PC-3 (cell line): ENCODE results near the gene TMX2. TPM values are rescaled to one million over a fixed set of nuclear protein-coding genes. Genes with fewer than 3 reads are reported as not detected.
A peak's percentile ranks its signal among the peaks of the same experiment; 100 is the strongest.

Experiments
- ATAC-seq: fragments of 200-7000 bp; cut with Tn5 transposase; 2 replicates; pipeline ENCODE4 v1.9.1; 2020; ENCODE audit warnings: mild to moderate bottlenecking, moderate library complexity
- BruUV-seq: library from RNA; stranded (reverse); fragments of 400-500 nt; replicated peaks from 2 replicates; lab custom pipeline; 2021; lab: Mats Ljungman, UMichigan
- CTCF ChIA-PET: fragments of 300-600 bp; sonication (Branson Sonifier 250); formaldehyde crosslinking; loops from one replicate; lab custom pipeline; 2022; ENCODE audit warnings: antibody characterized with exemption; lab: Charles Lee
- POLR2A ChIA-PET: fragments of 300-600 bp; sonication (Branson Sonifier 250); formaldehyde crosslinking; loops from one replicate; lab custom pipeline; 2022; ENCODE audit warnings: antibody characterized with exemption; ENCODE audit not compliant: unreplicated experiment; lab: Charles Lee
- DNase-seq: peaks from one replicate; pipeline ENCODE4 v3.0.0-alpha.2; 2015
- H2AFZ ChIP-seq: fragments of 300-600 bp; sonication (generic); 2 replicates; pipeline ENCODE4 v1.6.0; 2016; ENCODE audit warnings: antibody characterized with exemption, low read length
- H3F3A ChIP-seq: fragments of 300-600 bp; sonication (generic); one replicate; pipeline ENCODE4 v1.6.0; 2017; ENCODE audit warnings: antibody characterized with exemption, low read length, control low read depth, mild to moderate bottlenecking; ENCODE audit not compliant: unreplicated experiment
- H3K27ac ChIP-seq: fragments of 300-600 bp; sonication (generic); 2 replicates; pipeline ENCODE4 v1.5.1; 2016; ENCODE audit warnings: mild to moderate bottlenecking, low read length
- H3K27me3 ChIP-seq: fragments of 300-600 bp; sonication (generic); 2 replicates; pipeline ENCODE4 v1.6.1; 2016; ENCODE audit warnings: low read length, mixed read lengths
- H3K36me3 ChIP-seq: fragments of 300-600 bp; sonication (generic); 2 replicates; pipeline ENCODE4 v1.6.1; 2016; ENCODE audit warnings: low read depth, mixed run types, low read length, mixed read lengths
- H3K4me1 ChIP-seq: fragments of 300-600 bp; sonication (generic); 2 replicates; pipeline ENCODE4 v1.5.1; 2016; ENCODE audit warnings: low read length; ENCODE audit not compliant: insufficient read depth
- H3K4me2 ChIP-seq: fragments of 300-600 bp; sonication (generic); 2 replicates; pipeline ENCODE4 v1.6.0; 2016; ENCODE audit warnings: low read length
- H3K4me3 ChIP-seq: fragments of 300-600 bp; sonication (generic); 2 replicates; pipeline ENCODE4 v1.5.1; 2016; ENCODE audit warnings: mild to moderate bottlenecking, low read length, mixed read lengths
- H3K79me2 ChIP-seq: fragments of 300-600 bp; sonication (generic); 2 replicates; pipeline ENCODE4 v1.6.1; 2017; ENCODE audit warnings: low read length, mixed read lengths
- H3K9ac ChIP-seq: fragments of 300-600 bp; sonication (generic); 2 replicates; pipeline ENCODE4 v1.6.0; 2016; ENCODE audit warnings: mild to moderate bottlenecking, low read length
- H3K9me2 ChIP-seq: fragments of 300-600 bp; sonication (generic); replicated peaks from 2 replicates; pipeline ENCODE4 v1.6.1; 2016; ENCODE audit warnings: mixed run types, low read length, mixed read lengths
- H3K9me3 ChIP-seq: fragments of 300-600 bp; sonication (generic); 2 replicates; pipeline ENCODE4 v1.6.1; 2016; ENCODE audit warnings: low read length, mixed read lengths
- H4K20me1 ChIP-seq: fragments of 300-600 bp; sonication (generic); 2 replicates; pipeline ENCODE4 v1.6.1; 2016; ENCODE audit warnings: low read length, mixed read lengths
- EZH2 ChIP-seq: fragments of 300-600 bp; sonication (generic); IDR thresholded peaks from one replicate; pipeline ENCODE4 v1.6.1; 2017; ENCODE audit warnings: antibody characterized with exemption, mild to moderate bottlenecking, low read length; ENCODE audit not compliant: unreplicated experiment
- EZH2phosphoT487 ChIP-seq: fragments of 300-600 bp; sonication (generic); IDR thresholded peaks from 2 replicates; pipeline ENCODE4 v1.6.1; 2018; ENCODE audit warnings: mild to moderate bottlenecking, antibody characterized with exemption, low read length, borderline replicate concordance
- intact Hi-C: fragments of 100-400 bp; cut with micrococcal nuclease; formaldehyde crosslinking; loops from 2 replicates; pipeline ENCODE4 v1.9.0; 2023
- total RNA-seq: library from RNA; depleted of rRNA; stranded (reverse); fragments of >200 nt; gene quantifications from 2 replicates; pipeline ENCODE4 v1.2.3, GENCODE V29; 2014
- TF ChIP-seq, protein P1 (sequence below): fragments of 300-600 bp; sonication (generic); conservative IDR thresholded peaks from 2 replicates; pipeline ENCODE4 v1.5.1; 2017; ENCODE audit warnings: antibody characterized with exemption, low read depth, mild to moderate bottlenecking, low read length

The TMX2 gene
- total RNA-seq, 1 experiment from 2014 or later = 241 TPM

DNA sequence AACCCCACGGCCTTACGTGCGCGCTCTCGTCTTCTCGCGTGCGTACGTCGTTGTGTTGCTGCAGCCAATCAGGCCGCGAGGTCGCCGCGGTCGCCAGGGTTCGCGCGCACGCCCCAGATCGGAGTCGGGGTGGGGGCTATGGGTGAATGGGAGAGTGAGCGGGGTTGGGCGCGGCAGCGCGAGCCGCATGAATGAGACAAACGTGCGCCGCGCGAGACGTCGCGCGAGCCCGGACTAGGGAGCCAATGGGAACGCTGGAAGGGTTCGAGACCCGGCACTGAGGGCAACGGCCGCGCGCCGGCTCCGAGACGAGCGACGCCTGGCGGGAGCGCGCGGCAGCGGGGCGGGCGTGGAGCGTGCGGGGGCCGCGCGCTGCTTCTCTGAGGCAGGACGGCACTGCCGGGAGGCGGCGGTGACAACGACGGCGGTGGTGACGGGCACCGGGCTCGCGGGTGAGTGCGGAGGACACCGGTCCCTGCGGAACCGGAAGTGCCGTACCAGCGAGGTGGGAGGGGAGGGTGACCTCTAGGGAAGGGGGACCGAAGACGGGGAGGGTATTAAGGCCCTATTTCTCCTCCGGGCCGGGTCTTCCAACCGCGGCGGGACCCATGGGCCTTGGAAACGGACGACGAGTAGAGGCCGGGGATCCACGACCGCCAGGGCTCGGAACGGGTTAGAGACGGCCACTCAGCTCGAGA, 44.5 kb upstream of the TMX2 start, which contains the start of gene ZDHHC5:
ZDHHC5 (plus strand) TSS at position 379 of the 698 bp plus-strand sequence. CDS start 4,977 bp downstream, outside the sequence.
- Histone ChIP-seq H3K9me2 (no peaks in the 10 kb centered on the region), H3K27me3 (no peaks in the 10 kb centered on the region), H2AFZ (peak within 1 kb of the TSS; percentile 80), H4K20me1 (peaks cover 9% of the 10 kb centered on the region; the same call in 1 of the 2 replicates), H3K4me1 (peaks cover 16% of the 10 kb centered on the region), H3K79me2 (peaks cover 49% of the 10 kb centered on the region), H3K4me2 (peak within 1 kb of the TSS; percentile 94), H3K36me3 (peaks cover 12% of the 10 kb centered on the region), H3K9ac (peak within 1 kb of the TSS; percentile 93), H3K4me3 (peak within 1 kb of the TSS; percentile 97), H3K9me3 (no peaks in the 10 kb centered on the region), H3F3A (no peaks in the 10 kb centered on the region), H3K27ac (peak within 1 kb of the TSS; percentile 88)
- POLR2A ChIA-PET = no interaction called here
- TF ChIP-seq EZH2phosphoT487 (peak; percentile 92), EZH2 (no peak)
- TF ChIP-seq, protein P1, sequence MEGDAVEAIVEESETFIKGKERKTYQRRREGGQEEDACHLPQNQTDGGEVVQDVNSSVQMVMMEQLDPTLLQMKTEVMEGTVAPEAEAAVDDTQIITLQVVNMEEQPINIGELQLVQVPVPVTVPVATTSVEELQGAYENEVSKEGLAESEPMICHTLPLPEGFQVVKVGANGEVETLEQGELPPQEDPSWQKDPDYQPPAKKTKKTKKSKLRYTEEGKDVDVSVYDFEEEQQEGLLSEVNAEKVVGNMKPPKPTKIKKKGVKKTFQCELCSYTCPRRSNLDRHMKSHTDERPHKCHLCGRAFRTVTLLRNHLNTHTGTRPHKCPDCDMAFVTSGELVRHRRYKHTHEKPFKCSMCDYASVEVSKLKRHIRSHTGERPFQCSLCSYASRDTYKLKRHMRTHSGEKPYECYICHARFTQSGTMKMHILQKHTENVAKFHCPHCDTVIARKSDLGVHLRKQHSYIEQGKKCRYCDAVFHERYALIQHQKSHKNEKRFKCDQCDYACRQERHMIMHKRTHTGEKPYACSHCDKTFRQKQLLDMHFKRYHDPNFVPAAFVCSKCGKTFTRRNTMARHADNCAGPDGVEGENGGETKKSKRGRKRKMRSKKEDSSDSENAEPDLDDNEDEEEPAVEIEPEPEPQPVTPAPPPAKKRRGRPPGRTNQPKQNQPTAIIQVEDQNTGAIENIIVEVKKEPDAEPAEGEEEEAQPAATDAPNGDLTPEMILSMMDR = peak; percentile 39; the same call in 1 of the 2 replicates
- no TSS peak for BruUV-seq
- DNase-seq (peak; percentile 99), ATAC-seq (peak; percentile 87)
- intact Hi-C loops = loop anchor here (1.0 to 2.0 kb wide), 6 partner anchors 11 to 910 kb away; partner anchors contain the start of genes CLP1, MED19, SELENOH and SSRP1
- CTCF ChIA-PET = interaction anchor here (0.5 kb wide), 1 partner anchor 418 kb away, joined by 4 read pairs; no protein-coding TSS in a partner anchor

DNA sequence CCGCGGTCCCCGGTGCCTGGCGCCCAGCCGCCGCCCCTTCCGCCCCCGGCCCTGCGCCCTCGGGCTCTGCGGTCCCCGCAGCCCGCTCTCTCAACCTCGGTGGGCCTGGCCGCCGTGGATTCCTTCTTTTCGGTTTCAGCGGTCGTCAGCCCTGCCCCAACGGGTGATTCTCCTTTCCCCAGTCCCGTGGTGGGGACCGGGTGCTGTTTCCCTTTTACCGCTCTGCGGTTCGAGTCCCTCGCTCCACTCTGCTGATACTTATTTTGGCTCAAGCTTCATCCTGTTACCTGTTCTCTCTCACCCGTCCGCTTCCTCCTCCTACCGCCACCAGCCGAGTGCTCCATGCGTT, 44.0 kb upstream of the TMX2 start:
- POLR2A ChIA-PET = no interaction called here
- ATAC-seq (peak; percentile 11), DNase-seq (peak; percentile 26)
- peak overlapping the region; percentile 97 for H3K4me3 ChIP-seq
- no peaks in the 10 kb centered on the region for H3F3A ChIP-seq
- peaks cover 17% of the 10 kb centered on the region for H3K36me3 ChIP-seq
- H3K4me1 ChIP-seq = peaks cover 16% of the 10 kb centered on the region
- peak overlapping the region; percentile 93 for H3K9ac ChIP-seq
- no peaks in the 10 kb centered on the region for H3K9me3 ChIP-seq
- peaks cover 9% of the 10 kb centered on the region; the same call in 1 of the 2 replicates for H4K20me1 ChIP-seq
- H3K4me2 ChIP-seq = peak overlapping the region; percentile 89
- H2AFZ ChIP-seq = peak overlapping the region; percentile 73
- intact Hi-C loops = no loop called here
- H3K9me2 ChIP-seq = no peaks in the 10 kb centered on the region
- no peaks in the 10 kb centered on the region for H3K27me3 ChIP-seq
- BruUV-seq = no TSS peak
- peak overlapping the region; percentile 88 for H3K27ac ChIP-seq
- CTCF ChIA-PET = no interaction called here
- TF ChIP-seq EZH2phosphoT487 (no peak), EZH2 (no peak)
- TF ChIP-seq, protein P1 = no peak
- peaks cover 54% of the 10 kb centered on the region for H3K79me2 ChIP-seq

DNA sequence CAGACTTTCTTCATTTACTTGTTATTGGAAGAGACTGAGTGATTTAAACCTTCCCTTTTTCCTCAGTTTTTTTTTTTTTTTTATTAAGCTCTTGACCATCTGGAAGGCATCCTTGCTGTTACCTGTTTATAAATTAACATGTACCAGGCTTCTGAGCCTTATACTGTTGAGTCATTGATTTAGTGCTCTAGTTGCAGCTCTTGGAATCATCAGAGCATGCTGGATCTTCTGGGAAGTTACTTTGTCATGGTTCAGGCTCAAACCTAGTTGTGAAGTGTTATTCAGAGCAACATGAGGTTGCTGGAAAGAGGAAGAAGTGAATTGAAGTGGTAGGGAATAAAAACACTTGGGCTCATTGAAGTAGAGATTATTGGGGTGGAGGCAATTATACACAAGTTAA, 38.1 kb upstream of the TMX2 start:
- Histone ChIP-seq H3F3A (no peaks in the 10 kb centered on the region), H3K9ac (no peak overlapping the region), H3K4me2 (no peak overlapping the region), H3K4me3 (no peak overlapping the region), H3K27ac (no peak overlapping the region), H3K36me3 (peaks cover 52% of the 10 kb centered on the region), H3K27me3 (no peaks in the 10 kb centered on the region), H3K4me1 (peaks cover 19% of the 10 kb centered on the region), H3K79me2 (peaks cover 93% of the 10 kb centered on the region), H2AFZ (no peak overlapping the region), H3K9me3 (no peaks in the 10 kb centered on the region), H3K9me2 (no peaks in the 10 kb centered on the region), H4K20me1 (peaks cover 21% of the 10 kb centered on the region)
- intact Hi-C loops = no loop called here
- POLR2A ChIA-PET = no interaction called here
- CTCF ChIA-PET = no interaction called here
- TF ChIP-seq EZH2phosphoT487 (no peak), EZH2 (no peak)
- TF ChIP-seq, protein P1 = no peak
- no peak for ATAC-seq
- DNase-seq = no peak
- no TSS peak for BruUV-seq
